ENCODE data around the gene CCL25.

The CCL25 gene

GRCh38 chr19:8046569-8047165 lies 5.9 kb upstream of the CCL25 start:
- DNase-seq: no peak

GRCh38 chr19:8050274-8051096 lies 2.1 kb upstream of the CCL25 start:
- DNase-seq: peak; percentile 83

- no peak for DNase-seq
Observed at GRCh38 chr19:8054169-8054568, 1.6 kb downstream of the CCL25 start.

GRCh38 chr19:8056533-8056932 lies 4.0 kb downstream of the CCL25 start:
- no peak for DNase-seq

- DNase-seq: no peak
Observed at GRCh38 chr19:8057545-8058270, 5.1 kb downstream of the CCL25 start.

- DNase-seq: no peak
Observed at GRCh38 chr19:8064911-8065874, 12.6 kb downstream of the CCL25 start.

GRCh38 chr19:8065875-8066261 lies 13.3 kb downstream of the CCL25 start:
- DNase-seq: no peak

- no peak for DNase-seq
Observed at GRCh38 chr19:8069096-8069973, 16.8 kb downstream of the CCL25 start.

GRCh38 chr19:8071912-8072311 lies 19.4 kb downstream of the CCL25 start:
- no peak for DNase-seq

GRCh38 chr19:8074501-8074900 lies 21.9 kb downstream of the CCL25 start:
- DNase-seq: no peak

GRCh38 chr19:8075158-8076074 lies 22.9 kb downstream of the CCL25 start:
- no peak for DNase-seq

- no peak for DNase-seq
Observed at GRCh38 chr19:8079988-8080387, 27.4 kb downstream of the CCL25 start.

- DNase-seq: no peak
Observed at GRCh38 chr19:8080832-8081231, 28.3 kb downstream of the CCL25 start.

- no peak for DNase-seq
Observed at GRCh38 chr19:8081569-8082550, 29.3 kb downstream of the CCL25 start.

GRCh38 chr19:8083141-8083540 lies 30.6 kb downstream of the CCL25 start:
- DNase-seq: no peak

GRCh38 chr19:8084152-8084551 lies 31.6 kb downstream of the CCL25 start:
- no peak for DNase-seq

GRCh38 chr19:8085598-8086408 lies 33.2 kb downstream of the CCL25 start:
- no peak for DNase-seq

- DNase-seq: no peak
Observed at GRCh38 chr19:8086849-8087248, 34.3 kb downstream of the CCL25 start.
